HL-60 (cell line): Measurements from ENCODE around the gene POMC.
"Not testable (repeated sequence)": the region's sequence is repeated elsewhere in the genome, so short reads cannot be mapped to it uniquely, and the experiment has no call there.

Experiments
- DNase-seq, 2 experiments: peaks; one replicate each; pipeline ENCODE4 v3.0.0-alpha.2; 2010 to 2020; ENCODE audit warnings: low read depth in 1 of 2, low spot score in 1 of 2
- H3K27ac ChIP-seq: fragments of 250-450 bp; sonication (Bioruptor Pico); replicated peaks from 2 replicates; pipeline ENCODE4 v1.5.1; 2020; ENCODE audit warnings: mild to moderate bottlenecking, moderate library complexity
- H3K27me3 ChIP-seq: fragments of 250-450 bp; sonication (Bioruptor Pico); 2 replicates; pipeline ENCODE4 v1.5.1; 2021; ENCODE audit warnings: mild to moderate bottlenecking, moderate library complexity; ENCODE audit not compliant: insufficient read depth, poor library complexity, severe bottlenecking
- H3K4me3 ChIP-seq: replicated peaks from 2 replicates; pipeline ENCODE4 v1.5.1; 2011; ENCODE audit warnings: mild to moderate bottlenecking, control low read depth, low read length; ENCODE audit not compliant: insufficient read depth
- GABPA ChIP-seq: IDR thresholded peaks from 2 replicates; pipeline ENCODE4 v1.6.1; 2012; ENCODE audit warnings: low read depth
- POLR2AphosphoS5 ChIP-seq: IDR thresholded peaks from 2 replicates; pipeline ENCODE4 v1.6.1; 2012; ENCODE audit warnings: low read depth
- SPI1 ChIP-seq: IDR thresholded peaks from 2 replicates; pipeline ENCODE4 v1.6.1; 2012; ENCODE audit warnings: low read depth, mild to moderate bottlenecking, borderline replicate concordance
- TF ChIP-seq, protein P1 (sequence below): IDR thresholded peaks from one replicate; pipeline ENCODE4 v1.5.1; 2011; ENCODE audit warnings: low read length, control low read depth, inconsistent platforms; ENCODE audit not compliant: insufficient read depth
- TF ChIP-seq, protein P2 (sequence below): IDR thresholded peaks from 2 replicates; pipeline ENCODE4 v1.6.1; 2012; ENCODE audit warnings: low read depth; ENCODE audit not compliant: insufficient replicate concordance

POMC gene

DNA sequence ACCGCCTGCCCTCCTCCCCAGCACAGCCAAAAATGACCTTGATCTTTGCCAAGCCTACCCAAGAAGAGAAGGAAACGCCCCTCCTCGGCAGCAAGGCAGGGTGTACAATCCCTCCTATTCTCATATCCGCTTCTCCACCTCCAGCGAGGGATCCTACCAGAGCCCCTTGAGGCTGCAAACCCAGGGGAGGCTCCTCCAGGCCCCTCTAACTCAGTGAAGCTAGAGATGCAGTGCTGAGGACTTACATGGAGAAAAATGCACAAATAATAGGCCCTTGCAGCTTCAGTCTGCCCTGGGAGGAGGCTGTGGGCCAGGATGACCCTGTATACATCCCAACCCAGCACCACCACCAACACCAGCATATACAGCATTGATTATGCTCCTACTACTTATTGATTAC, 46.9 kb upstream of the POMC start:
- Histone ChIP-seq H3K4me3 (no peak overlapping the region), H3K27ac (no peak overlapping the region), H3K27me3 (no peaks in the 10 kb centered on the region)
- no peak for DNase-seq
- TF ChIP-seq, protein P1, sequence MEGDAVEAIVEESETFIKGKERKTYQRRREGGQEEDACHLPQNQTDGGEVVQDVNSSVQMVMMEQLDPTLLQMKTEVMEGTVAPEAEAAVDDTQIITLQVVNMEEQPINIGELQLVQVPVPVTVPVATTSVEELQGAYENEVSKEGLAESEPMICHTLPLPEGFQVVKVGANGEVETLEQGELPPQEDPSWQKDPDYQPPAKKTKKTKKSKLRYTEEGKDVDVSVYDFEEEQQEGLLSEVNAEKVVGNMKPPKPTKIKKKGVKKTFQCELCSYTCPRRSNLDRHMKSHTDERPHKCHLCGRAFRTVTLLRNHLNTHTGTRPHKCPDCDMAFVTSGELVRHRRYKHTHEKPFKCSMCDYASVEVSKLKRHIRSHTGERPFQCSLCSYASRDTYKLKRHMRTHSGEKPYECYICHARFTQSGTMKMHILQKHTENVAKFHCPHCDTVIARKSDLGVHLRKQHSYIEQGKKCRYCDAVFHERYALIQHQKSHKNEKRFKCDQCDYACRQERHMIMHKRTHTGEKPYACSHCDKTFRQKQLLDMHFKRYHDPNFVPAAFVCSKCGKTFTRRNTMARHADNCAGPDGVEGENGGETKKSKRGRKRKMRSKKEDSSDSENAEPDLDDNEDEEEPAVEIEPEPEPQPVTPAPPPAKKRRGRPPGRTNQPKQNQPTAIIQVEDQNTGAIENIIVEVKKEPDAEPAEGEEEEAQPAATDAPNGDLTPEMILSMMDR: no peak
- TF ChIP-seq, protein P2, sequence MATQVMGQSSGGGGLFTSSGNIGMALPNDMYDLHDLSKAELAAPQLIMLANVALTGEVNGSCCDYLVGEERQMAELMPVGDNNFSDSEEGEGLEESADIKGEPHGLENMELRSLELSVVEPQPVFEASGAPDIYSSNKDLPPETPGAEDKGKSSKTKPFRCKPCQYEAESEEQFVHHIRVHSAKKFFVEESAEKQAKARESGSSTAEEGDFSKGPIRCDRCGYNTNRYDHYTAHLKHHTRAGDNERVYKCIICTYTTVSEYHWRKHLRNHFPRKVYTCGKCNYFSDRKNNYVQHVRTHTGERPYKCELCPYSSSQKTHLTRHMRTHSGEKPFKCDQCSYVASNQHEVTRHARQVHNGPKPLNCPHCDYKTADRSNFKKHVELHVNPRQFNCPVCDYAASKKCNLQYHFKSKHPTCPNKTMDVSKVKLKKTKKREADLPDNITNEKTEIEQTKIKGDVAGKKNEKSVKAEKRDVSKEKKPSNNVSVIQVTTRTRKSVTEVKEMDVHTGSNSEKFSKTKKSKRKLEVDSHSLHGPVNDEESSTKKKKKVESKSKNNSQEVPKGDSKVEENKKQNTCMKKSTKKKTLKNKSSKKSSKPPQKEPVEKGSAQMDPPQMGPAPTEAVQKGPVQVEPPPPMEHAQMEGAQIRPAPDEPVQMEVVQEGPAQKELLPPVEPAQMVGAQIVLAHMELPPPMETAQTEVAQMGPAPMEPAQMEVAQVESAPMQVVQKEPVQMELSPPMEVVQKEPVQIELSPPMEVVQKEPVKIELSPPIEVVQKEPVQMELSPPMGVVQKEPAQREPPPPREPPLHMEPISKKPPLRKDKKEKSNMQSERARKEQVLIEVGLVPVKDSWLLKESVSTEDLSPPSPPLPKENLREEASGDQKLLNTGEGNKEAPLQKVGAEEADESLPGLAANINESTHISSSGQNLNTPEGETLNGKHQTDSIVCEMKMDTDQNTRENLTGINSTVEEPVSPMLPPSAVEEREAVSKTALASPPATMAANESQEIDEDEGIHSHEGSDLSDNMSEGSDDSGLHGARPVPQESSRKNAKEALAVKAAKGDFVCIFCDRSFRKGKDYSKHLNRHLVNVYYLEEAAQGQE: no peak
- no peak for TF ChIP-seq POLR2AphosphoS5
- TF ChIP-seq SPI1: no peak
- TF ChIP-seq GABPA: no peak

DNA sequence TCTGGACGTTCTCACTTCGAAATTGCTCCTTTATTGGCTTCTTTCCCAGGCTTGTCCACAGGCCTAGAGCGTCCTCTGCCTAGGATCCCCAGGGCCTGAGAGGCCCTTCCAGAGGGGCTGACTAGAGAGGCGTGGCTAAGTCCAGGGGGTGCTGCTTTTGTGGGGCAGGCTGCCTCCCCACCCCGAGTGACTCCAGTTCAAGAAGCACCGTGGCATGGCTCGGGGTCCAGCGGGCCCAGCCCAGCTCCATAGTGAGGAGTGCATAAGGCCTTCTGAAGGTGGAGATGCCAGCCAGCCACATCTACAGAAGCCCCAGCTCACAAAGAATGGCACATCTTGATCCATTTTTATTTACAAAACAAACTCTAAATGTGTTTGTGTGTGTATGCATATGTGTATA, 44.8 kb upstream of the POMC start:
- Histone ChIP-seq H3K27ac (no peak overlapping the region), H3K27me3 (no peaks in the 10 kb centered on the region), H3K4me3 (no peak overlapping the region)
- no peak for DNase-seq
- TF ChIP-seq, protein P2: no peak
- TF ChIP-seq, protein P1: no peak
- no peak for TF ChIP-seq SPI1
- no peak for TF ChIP-seq POLR2AphosphoS5
- no peak for TF ChIP-seq GABPA

DNA sequence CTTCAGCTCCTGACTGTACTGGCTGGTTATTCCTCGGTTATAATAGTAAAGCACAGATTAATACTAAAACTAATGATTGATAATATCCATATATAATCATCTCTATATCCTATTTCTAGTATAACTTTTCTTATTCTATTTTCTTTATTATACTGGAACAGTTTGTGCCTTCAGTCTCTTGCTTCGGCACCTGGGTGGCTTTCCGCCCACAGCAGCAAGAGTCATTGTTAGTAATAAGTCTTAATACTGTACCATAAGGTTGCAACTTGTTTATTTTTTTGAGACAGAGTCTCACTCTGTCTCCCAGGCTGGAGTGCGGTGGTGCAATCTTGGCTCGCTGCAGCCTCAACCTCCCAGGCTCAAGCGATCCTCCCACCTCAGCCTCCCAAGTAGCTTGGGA, 42.5 kb upstream of the POMC start:
- H3K4me3 ChIP-seq, H3K27ac ChIP-seq, H3K27me3 ChIP-seq, DNase-seq: not testable (repeated sequence)

DNA sequence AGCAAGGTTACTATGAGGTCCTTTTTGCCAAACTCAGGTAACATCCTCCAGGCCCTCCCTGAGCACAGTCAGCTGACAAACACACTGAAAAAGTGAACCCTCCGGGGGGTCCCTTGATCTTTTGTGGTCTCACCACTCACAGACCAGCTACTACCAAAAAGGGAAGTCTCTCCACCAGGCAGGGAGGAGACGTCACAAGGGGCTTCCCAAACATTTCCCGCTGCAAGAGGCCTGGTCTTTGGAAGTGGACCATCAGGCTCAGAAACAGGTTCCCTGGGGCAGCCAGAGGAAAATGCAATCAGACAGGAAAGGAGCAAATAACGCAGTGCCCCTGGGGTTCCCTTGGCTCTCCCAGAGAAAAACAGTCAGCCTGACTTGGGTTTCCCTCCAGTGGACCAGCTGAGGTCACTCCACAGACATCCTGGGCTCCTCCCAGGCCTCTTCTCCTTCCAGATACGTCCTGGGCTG, 38.7 kb upstream of the POMC start:
- DNase-seq: no peak
- Histone ChIP-seq H3K27ac (no peak overlapping the region), H3K4me3 (no peak overlapping the region), H3K27me3 (no peaks in the 10 kb centered on the region)
- TF ChIP-seq POLR2AphosphoS5: no peak
- TF ChIP-seq SPI1: peak; percentile 67; the same call in 1 of the 2 replicates
- TF ChIP-seq, protein P2: no peak
